ENCODE data around the gene AHNAK2.

- TF ChIP-seq CTCF (conservative IDR thresholded peaks at IDR 0.05) (no peak), EZH2 (IDR thresholded peaks at IDR 0.05; ENCODE audit: low read depth) (no peak)
Observed at GRCh38 chr14:104965561-104966231, 12.5 kb downstream of the AHNAK2 start.
